ENCODE results near the gene SLX9.

SLX9 gene

DNA sequence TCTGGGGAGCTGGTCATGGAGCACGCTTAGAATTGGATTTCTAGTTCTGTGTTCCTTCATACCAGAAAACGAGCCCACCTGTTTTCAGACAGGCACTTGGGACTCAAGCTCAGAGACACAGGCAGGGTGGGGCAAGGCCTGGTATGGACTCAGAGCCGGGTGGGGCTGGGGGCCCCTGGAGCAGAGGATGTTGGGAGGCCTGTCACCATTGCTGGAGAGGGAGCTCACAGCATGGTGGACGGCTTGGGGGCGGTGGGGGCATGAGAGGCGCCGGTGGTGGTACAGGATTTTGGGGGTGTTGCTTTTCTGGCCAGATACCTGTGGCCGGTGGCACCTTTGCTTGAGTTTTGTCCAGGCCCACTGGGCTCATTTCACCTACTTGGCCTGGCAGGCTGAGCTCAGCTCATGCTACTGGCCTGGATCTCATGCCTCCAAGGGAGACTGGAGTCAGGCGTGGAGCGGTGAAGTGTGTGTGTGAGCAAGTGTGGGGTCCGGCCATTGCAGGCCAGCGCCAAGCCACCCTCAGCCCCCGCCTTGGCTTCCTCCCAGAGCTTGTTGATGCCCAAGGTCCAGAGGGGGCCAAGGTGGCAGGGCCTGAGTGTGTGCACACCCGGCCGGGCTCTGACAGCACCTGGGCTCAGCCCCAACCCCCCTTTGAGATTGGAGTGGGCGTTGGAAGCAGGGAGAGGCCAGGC, 8.7 kb downstream of the SLX9 start:
- DNase-seq, result no peak

DNA sequence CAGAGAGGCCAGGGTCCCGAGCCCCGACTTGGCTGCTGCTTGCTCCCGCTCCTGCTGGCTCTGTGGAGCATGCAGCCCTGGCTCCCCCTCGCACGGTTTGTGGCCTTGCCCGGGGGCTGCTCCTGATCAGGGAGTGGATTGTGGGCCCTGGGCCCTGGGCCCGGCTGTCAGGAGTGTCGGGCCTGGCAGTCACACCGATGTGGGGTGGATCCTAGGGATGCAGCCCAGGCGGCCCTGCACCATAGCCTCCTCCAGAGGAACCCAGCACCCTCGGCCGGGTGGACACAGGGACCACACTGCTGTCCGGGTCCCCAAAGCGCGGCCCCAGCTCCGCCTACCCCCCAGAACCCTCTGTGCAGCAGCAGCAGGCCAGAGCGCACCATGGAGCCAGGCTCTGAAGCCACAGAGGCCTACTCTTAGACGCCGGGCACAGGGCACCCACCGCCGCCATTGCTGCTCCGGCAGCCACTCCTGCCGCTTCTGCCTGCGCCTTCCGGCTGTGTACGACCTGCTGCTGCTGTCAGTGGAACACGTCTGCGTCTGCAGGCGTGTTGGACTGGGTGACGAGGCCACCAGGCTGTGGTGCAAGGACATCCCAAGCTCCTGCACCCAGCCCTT, 9.4 kb downstream of the SLX9 start:
- no peak for DNase-seq

DNA sequence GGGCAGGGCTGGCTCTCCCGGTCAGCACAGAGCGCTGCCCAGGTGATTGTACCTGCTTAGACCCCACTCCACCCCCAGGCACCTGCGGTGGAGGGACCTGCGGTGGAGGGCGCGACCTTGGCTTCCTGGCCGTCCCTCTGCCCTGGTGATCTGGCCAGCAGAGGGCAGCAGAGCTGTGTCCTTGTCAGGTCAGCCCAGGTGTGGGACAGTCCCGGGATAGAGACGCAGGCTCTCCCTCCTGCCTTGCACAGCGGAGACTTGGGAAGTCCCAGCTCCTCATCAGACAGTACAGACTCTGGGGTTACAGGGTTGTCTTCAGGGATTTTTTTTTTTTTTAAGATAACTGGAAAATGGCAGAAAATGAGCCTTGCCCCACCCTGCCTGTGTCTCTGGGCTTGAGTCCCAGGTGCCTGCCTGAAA, 10.0 kb downstream of the SLX9 start:
- peak; percentile 87 for DNase-seq

DNA sequence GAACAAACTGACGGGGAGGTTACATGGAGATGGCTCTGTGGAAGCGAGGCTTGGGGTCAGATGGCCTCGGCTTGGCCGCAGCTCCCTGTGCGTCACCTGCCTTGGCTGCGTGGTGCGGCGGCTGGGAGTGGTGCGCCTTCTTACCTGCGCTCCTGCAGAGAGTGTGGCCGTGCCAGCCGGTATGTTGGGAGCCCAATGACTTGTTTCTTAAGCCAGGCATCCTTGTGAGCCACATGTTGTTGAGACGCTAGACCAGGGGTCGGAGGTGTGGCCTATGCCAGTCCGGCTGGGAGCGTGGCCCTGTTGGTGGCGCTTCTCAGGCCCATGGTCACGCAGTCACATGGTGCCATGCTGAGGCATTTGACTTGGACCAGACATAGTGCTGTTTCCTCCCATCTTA, 10.5 kb downstream of the SLX9 start:
- no peak for DNase-seq

DNA sequence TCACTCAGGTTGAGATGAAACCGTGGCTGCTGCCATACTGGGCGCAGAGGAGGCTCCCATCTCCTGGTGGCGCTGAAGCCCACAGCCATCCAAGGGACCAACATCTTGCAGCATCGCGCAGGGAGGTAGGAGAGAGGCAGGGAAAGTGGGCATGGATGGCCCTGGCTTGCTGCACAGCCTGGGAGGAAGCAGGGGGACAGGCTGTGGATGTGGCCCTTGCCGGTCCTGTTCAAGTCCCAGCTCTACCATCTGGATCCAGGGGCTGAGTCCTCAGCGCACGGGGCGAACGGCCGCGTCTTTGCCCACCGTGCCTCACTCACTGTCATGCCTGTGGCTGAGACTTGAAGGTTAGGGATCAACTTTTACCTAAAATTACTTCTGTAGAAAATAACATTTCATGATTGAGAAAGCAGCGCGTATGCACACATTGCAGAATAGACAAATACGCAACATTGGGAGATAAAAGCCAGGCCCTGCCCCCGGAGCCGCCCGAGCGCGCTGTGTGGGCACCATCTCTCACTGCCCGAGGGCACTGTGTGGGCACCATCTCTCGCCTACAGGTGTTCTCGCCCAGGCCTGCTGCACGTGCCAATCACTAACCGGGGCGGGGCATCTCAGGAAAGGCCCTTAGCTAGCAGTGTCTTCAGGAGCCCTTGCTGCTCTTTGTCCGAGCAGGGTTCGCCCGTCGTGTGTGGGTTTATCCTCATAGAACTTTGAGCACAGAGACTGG, 11.5 kb downstream of the SLX9 start:
- DNase-seq, result no peak

DNA sequence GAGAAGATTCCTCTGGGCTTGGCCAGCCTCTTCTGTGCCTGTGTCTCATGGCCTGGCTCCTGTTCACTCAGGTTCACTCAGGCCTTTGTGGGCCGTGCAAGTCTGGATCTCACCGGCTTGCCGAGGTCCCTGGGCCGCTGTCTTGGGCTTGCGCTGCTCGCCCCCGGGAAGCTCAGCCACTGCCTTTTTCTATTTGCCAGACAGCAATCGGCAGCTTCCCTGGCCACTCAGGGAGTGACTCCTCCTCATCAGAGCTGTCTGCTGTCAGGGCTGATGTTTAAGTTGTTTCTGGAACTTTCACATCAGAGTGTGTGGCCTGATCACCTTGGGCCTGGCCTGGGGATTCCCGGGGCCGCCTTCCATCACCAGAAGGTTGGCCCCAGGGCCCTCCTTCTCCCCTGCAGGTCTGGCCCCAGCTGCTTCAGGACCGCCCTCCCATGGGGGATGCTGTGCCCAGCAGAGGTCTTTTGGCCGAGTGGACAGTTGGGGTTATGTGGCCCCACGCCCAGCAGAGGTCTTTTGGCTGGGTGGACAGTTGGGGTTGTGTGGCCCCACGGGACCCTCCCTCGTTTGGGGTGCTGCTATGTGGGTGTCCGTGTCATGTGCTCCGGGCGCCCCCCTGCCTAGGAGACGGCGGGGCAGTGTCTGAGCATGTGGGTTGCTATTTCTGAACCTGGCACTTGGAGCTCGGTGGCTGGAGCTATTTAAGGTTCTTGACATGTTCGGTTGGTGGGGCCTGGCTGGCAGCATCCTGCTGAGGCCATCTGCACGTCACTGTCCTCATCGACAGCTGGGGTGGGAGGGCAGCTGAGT, 12.5 kb downstream of the SLX9 start:
- peak; percentile 14 for DNase-seq

DNA sequence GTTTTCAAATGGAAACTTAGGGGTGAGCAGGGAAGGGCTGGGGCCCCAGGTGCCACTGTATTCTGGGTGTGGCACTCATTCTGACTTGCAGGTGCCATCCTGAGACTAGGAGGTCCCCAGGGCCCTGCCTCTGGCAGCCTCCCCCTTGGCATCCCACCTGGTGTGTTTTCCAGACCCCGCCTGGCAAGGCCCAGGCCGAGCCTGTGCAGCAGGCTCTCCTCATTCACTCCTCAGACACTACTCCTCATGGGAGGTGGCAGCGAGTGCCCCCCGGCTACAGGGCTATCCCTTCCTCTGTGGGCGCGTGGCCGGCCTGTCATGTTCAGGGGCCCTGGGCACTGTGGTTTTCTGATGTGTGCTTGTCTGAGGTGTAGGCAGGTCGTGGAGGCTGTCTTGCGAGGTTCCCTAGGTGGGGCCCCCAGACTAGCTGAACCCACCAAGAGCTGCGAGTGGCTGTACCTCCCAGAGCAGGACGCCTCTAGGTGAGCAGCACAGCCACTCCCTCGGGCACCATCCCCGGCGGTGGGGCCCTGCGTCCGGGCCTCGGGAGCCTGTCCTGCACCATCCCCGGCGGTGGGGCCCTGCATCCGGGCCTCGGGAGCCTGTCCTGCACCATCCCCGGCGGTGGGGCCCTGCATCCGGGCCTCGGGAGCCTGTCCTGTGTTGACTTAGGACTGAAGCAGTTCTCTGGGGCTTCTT, 13.2 kb downstream of the SLX9 start:
- no peak for DNase-seq

DNA sequence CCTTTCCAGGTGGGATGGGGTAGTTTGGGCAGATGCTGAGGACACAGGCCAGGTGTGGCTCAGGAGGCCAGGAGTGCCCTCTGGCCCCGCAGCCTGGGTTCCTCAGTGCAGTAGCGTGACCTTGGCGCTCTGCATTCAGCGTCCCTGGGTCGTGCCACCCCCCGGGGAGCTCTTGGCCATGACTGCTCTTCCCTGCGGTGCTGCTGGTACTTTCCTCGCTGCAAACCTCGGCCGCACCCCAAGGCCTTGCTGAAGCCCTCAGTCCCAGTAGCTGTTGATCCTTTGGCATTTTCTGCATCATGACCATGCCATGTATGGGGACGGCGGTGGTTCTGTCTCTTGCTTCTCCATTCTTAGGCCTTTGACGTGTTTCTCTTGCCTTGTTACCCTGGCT, 13.8 kb downstream of the SLX9 start:
- DNase-seq, result no peak

DNA sequence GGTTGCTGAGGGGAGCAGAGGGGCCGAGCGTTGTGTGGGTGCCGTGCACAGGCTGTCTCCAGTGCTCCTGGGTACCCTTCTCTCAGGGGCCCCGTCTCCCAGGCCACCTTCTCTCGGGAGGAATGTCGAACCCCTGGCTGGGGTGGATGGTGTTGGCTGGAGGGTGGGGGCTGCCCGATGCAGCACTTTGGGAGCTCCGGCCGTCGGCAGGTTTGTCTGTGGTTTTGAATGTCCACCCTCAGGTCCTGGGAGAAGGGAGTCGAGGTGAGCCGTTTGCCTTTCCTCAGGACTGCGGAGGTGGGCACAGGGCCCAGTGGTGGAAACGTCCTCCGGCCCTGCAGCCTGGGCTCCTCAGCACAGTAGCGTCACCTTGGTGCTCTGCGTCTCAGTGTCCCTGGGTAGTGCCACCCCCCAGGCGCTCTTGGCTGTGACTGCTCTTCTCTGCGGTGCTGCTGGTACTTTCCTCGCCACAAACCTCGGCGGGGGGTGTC, 14.5 kb downstream of the SLX9 start:
- DNase-seq, result no peak

DNA sequence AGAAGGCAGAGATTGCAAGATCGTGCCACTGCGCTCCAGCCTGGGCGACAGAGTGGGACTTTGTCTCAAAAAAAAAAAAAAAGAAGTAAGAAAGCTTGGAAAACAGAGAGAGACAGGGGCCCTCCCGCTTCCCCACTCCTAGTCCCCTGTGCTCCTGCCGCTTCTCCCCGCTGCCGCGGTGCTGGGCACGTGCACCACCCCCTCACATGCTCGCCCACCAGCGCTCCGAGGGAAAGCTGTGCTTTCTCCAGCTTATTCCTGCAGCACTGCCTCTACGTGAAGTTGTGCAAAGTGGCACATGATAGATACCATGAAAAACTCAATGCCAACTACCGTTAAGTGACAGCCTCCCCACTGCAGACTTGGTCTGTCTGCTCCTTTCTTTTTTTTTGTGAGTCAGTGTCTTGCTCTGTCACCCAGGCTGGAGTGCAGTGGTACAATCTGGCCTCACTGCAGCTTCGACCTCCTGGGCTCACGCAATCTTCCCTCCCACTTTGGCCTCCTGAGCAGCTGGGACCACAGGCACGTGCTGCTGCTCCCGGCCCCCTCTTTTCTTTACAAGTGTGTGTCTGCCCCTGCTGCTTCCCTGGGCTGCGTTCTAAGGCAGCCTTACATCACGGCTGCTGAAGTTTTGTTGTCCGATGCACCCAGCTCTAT, 15.4 kb downstream of the SLX9 start:
- DNase-seq, result peak; percentile 73

DNA sequence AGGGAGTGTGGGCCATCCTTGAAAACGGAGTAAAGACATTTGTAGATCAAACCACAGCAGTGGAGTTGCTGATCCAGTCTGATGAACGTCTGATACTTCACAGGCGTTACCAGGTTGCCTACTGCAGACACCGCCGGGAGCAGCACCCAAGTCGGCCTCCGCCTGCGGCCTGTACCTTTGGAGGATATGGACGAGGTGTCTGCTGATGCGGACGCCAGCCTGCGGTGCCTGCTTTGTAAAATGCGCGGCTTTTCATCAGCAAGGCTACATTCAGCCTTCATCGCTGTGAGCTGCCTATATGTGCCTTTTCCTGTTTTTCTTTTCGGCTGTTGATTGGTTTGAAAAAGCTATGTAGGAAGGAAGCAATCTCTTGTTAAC, 16.0 kb downstream of the SLX9 start:
- DNase-seq, result no peak

DNA sequence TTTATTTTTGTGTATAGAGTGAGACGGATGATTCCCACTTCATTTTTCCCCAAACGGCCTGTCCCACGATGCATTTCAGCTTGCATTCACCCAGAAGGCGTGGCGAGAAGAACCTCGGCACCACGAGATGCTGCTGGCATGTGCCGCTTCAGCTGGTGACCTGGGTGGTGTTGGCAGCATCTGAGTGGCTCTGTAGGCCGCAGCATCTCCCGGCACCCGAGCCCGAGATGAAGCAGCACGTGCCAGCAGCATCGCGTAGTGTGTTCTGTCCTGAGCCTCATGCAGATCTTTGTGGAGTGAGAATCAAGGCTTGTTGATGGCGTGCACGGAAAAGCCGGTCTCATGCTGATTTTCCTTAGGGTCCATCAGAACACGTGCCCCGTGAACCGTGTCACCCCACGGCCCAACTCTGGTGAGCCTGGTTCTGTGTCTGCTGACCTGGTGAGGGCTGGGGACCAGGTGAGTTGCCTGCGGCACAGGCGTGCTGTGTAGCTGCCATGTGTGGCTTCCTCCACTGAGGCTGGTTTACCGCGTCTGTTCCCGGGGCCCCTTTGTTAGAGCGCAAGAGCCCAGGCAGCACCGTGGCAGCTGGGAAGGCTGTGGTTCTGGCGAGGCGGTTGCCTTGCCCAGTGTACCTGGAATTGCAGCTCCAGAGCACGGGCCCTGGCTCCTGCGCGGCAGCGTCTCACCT, 16.7 kb downstream of the SLX9 start:
- no peak for DNase-seq

DNA sequence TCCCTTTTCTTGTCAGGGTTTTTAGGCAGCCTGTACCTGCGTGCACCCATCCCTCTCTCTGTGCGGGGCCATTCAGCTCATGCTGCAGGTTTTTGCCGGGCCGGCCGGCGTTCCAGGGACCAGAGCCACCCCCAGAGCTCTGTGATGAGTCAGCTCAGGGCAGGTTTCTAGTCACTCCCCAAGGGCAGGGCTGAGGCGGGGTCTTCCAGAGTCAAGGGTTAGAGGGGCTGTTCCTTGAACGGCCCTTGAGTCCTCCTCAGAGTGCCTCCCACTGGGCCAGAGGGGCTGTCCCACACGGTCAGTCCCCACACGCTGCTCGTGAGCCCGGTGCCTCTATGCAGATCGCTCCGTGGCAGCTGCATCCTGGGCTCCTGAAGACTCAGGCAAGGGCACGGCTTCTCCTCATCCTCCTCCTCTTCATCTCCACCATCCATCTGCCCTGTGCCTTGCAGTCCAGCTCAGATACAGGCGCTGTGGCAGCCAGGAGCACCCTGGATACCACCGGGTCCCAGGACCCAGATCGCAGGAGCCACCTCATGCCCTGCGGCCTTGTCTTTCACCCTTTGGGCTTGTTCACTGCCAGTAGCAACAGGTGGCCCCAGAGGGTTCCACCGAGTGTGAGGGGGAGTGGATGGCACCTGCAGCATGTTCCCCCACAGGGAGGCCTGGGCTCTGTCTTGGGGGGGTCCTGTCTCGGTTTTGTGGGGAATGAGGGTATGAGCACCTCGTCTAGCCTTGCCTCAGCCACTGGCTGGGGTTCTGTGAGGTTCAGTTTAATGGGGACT, 17.4 kb downstream of the SLX9 start:
- no peak for DNase-seq

DNA sequence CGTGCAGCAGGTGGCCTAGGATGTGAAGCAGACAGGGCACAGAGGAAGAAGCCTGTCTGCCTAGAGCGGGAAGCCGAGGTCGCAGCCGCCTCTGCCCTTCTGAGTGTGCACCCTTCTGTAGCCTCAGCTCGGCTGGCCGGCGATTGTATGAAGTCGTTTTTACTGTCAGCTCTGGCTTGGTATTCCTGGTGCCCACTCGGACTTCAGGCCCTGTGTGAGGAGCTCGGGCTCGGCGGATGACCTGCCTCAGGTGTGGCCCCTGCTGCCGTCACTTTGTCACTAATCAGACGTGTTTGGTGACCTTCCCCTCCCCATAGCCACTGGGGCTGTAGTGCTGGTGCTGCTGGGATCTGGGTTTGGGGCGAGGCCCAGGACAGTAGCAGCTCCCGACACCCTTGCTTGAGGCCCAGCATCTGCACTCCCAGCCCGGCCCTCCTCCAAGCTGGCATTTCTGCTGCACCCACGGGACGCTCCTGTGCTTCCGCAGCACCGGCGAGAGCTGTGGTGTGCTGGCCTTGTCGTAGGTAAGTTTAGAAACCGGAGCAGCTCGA, 18.1 kb downstream of the SLX9 start:
- DNase-seq, result no peak

DNA sequence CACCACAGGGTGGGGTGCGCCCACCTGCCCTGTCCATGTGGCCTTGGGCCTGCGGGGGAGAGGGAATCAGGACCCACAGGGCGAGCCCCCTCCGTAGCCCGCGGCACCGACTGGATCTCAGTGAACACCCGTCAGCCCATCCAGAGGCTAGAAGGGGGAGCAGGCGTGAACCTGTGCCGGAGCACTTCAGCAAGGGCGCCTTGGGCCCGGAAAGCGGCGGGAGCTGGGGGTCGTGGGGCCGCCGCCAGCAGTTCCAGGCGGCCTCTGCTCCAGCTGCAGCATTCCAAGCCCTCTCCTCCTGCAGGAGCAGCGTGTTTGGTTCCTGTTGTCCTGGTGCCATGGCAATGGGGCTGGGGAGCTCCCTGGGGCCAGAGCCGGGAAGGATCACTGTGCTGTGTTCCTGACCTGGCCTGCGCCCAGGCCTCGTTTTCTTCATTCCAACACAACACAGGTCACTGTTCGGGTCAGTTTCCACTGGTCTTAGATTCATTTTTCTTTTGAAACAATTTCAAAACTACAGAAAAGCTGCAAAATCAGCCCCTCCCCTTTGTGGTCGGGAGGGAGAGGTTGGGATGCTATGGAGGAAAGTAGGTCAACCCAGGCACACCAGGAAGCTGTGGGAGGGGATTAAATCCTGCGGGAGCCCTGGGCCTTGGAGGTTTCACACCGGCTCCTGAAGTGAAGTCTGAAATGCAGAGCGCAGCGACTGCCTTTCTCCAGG, 18.8 kb downstream of the SLX9 start:
- peak; percentile 90 for DNase-seq

DNA sequence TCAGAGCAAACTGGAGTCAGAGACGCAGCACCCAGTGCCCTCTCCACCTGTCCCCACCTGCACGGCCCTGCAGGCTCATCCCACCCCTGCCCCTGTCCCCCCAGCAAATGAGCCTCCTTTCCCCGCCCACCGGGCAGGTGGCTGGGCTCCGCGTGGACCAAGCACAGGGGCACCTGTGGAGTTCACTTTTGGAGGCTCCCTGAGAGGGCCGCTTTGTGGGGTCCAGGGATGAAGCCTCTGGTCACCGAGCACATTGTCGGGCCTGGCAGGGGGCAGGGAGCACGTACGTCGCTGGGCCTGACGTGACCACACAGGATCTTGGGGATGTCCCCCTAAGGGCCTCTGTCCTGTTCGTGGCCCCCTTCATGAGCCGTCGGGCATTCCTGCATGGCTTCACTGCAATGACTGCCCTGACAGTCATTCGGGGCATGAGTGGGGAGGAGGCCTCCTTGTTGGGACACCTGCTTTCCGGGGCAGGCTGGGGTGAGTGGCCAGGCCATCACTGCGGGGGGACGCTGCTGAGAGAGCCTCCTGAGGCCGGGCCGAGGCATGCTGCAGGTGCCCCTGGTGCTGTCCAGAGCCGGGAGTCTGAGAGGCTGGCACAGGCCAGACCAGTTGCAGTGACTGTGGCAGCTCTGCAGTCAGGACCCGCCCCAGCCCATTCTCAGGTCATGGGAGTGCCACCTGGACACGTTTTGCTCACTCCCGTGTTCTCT, 19.7 kb downstream of the SLX9 start:
- DNase-seq, result no peak

DNA sequence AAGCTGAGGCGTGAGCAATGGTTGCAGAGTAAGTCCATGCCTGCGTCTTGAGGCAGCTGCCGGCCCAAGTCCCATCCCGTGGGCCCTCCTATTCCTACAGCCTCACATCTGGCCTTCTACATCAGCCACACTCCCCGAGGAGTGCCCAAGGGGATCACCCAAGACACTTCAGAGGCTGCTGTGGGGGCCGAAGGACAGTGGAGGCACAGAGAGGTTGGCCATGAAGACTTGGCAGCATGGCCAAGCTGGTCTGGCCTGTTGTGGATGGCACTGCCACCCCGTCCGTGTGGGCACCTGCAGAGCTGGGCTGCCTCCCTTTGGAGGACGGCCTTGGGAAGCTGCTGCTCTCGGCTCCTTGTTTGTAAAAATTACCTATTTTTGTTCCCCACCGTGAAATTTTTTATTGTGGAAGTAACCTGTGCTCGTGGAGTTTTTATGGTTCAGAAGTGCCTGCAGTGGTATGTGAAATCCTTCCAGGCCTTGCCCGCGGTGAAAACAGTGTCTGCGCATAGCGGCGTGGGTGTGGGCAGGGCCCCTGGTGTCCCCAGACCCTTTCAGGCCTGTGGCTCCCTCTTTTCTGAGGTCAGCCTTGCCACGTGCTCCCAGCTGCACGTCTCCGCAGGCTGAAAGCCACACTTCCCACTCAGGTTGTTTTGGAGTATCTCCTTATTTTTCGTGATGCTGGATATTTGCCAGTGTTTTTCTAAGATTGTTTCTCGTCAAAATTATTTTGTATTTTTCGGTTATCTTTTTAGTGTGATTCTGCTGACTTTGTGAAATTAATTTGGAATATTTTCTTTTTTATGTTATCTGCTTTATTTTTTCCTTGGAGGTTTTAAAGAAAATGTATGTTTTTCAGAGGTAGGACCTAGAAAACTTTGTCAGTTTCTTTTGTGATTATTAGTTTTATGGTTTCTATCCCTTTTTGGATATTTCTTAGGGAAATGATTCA, 20.6 kb downstream of the SLX9 start:
- DNase-seq, result peak; percentile 6
